ENCODE results near the gene DNASE1L1.

The DNASE1L1 gene

GRCh38 chrX:154365997-154366665 lies 42.9 kb downstream of the DNASE1L1 start:
- no peak for DNase-seq

DNA sequence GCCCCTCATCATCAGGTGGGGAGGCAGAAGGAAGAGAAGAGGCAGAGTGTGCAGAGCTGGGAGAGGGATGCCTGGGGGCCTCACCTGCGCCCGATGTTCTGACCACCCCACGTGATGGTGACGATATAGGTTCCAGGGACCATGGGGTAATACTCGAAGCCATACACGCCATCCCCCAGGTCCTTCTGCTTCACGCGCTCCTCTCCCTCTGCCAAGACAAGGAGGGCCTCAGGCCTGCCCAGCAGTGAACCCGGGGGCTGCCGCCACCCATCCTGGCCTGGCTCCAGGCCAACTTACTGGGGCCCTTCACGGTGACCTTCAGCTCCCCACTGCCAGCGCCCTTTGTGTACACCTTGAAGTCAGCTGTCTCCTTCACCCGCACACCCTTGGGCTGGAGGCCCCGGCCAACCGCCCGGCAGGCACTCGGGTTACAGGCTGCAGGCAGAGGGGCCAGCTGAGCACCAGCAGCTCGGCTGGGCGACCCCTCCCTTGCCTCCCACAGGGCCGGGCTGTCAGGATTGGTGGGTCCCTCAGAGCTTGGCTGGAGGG lies 43.9 kb downstream of the DNASE1L1 start:
- DNase-seq, result no peak

GRCh38 chrX:154363706-154364439 lies 45.2 kb downstream of the DNASE1L1 start:
- DNase-seq, result no peak

- DNase-seq, result no peak
These were observed 46.8 kb downstream of the DNASE1L1 start for GRCh38 chrX:154362085-154362742.

GRCh38 chrX:154360155-154360713 lies 48.8 kb downstream of the DNASE1L1 start:
- DNase-seq, result no peak

DNA sequence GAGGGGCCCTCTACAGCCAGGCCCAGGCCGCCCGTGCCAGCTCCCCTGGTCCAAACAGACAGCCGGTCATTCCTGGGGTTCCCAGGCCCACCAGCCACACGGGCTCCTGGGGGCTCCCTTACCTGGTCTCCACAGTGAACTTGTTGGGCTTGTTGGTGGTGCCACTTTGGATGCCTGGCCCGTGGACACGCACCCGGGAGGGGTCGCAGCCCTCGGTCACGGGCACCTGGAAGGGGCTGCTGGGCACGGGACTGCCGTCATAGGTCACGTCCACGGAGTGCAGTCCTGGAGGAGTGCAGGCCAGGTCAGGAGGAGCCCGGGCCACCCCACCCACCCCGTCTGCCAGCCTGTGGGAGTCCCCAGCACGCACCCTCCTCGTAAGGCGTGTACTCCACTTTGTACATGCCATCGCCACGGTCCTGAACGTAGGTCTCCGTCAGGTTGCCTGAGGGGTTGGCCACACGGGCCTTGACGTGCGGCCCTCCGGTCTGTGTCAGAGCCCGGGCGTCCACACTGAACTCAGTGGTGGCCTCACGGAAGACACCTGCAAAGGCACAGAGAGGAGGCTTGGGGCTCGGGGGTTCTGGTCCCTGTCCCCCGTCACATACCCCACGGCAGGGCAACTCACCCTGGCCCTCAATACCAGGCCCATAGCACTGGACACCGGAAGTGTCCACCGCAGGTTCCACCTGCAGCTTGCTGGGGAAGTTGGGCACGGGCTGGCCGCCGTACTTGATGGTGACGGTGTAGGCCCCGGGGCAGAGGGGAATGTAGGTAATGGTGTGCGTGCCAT lies 49.5 kb downstream of the DNASE1L1 start:
- no peak for DNase-seq

DNA sequence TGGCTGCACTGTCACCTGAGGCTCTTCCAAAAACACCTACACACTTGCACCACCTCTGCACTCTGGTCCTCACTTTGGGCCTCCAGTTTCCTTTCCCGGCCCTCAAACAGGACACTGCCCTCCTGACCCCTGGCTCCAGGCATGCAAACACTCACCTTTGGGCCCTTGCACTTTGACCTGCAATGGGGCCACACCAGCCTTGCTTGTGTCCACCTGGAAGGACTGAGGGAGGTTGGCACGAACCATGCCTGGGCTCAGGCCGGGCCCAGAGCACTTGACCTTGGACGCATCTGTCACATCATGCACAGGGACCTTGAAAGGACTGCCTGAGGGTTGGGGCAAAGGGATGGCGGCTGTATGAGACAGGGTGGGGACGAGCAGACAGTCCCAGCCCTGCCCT lies 50.2 kb downstream of the DNASE1L1 start:
- no peak for DNase-seq

GRCh38 chrX:154358011-154358410 lies 51.0 kb downstream of the DNASE1L1 start:
- DNase-seq, result no peak

DNA sequence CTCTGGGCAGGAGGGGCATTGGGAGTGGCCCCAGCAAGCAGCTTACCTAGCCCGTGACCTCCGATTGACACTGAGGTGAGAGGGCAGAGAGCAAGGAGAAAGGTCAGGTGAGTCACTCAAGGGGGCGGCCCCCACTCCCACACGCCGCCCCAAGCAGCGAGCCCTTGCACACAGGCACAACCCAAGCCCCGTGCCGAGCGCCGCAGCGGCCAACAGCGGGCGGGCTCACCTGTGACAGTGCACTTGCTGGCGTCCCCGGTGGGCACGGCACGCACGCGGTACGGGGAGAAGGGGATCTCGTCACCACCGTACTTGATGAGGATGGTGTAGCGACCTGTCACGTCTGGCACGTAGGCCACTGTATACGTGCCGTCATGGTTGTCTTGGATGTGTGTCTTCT lies 51.8 kb downstream of the DNASE1L1 start:
- no peak for DNase-seq

DNA sequence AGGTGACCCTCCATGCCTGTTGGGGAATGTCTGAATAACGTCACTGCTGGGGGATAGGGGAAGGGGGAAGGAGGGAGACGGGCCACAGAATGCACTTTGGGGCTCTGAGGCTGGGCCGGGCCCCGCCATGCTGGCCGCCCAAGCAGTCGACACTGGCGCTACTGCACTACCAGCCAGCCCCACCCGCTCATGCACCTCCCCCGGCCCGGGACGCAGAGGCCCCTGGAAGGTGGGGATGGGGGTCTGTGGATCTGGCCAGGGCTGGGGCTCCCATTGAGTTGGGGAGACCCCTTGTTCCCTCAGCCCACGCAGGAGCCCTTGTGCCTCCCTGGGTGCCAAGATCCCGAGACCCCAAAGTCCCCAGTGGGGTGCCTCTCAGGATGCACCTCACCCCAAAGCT lies 52.5 kb downstream of the DNASE1L1 start:
- no peak for DNase-seq

DNA sequence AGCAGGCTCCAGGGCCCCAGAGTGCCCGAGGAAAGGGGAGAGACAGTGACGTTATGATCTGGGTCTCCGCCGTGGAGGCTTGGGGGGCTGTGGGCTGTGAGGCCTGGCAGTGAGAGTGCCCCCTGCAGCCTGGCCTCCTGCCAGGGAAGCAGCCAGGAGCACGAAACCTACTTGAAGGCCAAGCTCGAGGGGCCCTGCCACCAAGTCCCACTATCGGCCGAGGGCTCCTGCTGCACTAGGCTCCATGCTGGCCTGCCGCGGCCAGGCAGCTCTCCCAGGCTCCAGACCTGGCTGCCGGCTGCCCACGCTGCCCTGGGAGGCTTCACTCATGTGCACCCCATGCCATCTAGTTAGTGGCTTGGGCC lies 53.3 kb downstream of the DNASE1L1 start:
- DNase-seq, result no peak

- no peak for DNase-seq
These were observed 53.8 kb downstream of the DNASE1L1 start for GRCh38 chrX:154355094-154355775.

DNA sequence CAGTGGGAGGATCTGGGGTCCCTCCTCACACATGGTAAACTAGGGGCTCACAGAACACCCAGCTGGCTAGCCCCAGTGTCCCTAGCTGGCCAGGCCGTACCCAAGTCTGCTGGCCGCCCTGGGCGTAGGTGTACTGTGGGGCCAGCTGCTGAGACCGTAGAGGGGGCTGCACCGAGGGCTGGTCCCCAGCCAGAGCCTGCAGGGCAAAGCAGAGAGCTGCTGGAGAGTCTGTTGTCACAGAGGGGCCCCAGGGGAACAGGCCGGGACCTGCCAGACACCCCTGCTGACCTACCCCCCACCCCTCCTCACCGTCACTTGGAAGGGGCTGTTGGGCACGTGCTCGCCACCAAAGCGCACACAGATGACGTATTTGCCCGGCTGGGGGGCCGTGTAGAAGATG lies 54.5 kb downstream of the DNASE1L1 start:
- DNase-seq, result no peak

GRCh38 chrX:154354013-154354412 lies 55.0 kb downstream of the DNASE1L1 start:
- DNase-seq, result no peak

DNA sequence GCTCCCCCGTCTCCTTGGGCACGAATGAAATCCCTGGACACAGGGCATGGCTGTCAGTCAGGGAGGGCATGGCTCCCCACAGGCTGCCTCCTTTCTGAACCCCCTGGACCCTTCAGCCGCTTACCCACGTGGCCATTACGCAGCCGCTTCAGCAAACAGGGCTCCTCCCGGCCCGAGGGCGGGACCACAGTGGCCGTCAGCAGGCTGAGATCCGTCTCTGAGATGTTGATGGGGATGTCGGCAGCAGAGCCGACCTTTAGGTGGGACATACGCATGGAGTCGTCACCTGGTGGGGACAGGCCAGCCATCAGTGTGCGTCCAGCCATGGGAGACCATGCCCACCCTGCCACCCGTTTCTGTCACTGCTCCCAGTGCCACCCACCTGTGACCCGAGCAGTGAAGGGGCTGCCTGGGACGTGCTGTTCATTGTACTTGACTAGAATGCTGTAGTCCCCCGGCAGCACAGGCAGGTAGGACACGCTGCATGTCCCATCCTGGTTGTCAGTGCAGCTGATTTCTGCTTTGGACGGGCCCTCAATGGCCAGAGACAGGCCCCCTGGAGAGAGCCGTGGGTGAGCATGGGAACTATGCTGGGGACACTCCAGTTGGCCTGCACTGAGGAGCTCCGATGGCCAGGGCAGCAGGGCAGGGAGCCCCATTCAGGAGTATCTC lies 55.7 kb downstream of the DNASE1L1 start:
- no peak for DNase-seq

DNA sequence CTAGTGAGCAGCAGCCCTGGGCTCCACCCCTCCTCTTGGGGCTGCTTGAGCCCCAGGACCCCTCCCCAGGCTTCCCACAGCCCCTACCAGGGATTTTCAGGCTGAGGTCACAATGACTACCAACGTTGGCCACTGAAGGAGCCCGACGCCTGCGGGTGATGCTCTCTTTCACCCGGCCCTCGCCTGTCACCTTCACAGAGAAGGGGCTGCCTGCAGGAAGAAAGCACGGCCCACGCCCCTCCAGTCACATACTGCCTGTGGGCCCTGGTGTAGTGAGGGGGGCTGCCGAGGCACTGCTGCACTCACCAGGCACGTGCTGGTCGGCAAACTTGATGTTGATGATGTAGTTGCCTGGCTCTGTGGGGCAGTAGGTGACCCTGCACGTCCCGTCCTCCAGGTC lies 56.6 kb downstream of the DNASE1L1 start:
- no peak for DNase-seq

- DNase-seq, result no peak
These were observed 57.0 kb downstream of the DNASE1L1 start for GRCh38 chrX:154352012-154352401.

All from activated CD4-positive, alpha-beta T cell treated with anti-CD3 and anti-CD28 coated beads, Interleukin-10, Interleukin-2, amounts not matched to agents 100 ng/mL and 50 ng/mL, durations not matched to agents 16 hours and 8 hours (primary cell).